GM06990 (cell line): ENCODE data around the gene THEM5.
"Not testable (repeated sequence)": the region's sequence is repeated elsewhere in the genome, so short reads cannot be mapped to it uniquely, and the experiment has no call there.

Experiments used
- DNase-seq: peaks from one replicate; pipeline ENCODE4 v3.0.0-alpha.2; 2011; ENCODE audit not compliant: insufficient read length; ENCODE audit errors: extremely low read depth
- H3K27me3 ChIP-seq: replicated peaks from 2 replicates; pipeline ENCODE4 v1.6.0; 2011; ENCODE audit warnings: low read length; ENCODE audit not compliant: control insufficient read depth, insufficient read depth
- H3K36me3 ChIP-seq: 2 replicates; pipeline ENCODE4 v1.5.1; 2011; ENCODE audit warnings: low read length; ENCODE audit not compliant: control insufficient read depth, insufficient read depth
- H3K4me3 ChIP-seq: replicated peaks from 2 replicates; pipeline ENCODE4 v1.5.1; 2011; ENCODE audit warnings: low read depth, mild to moderate bottlenecking, control low read depth, low read length
- CTCF ChIP-seq: IDR thresholded peaks from 2 replicates; pipeline ENCODE4 v1.5.1; 2011; ENCODE audit warnings: low read length, control low read depth, mild to moderate bottlenecking, inconsistent platforms; ENCODE audit not compliant: insufficient read depth, poor library complexity, severe bottlenecking

The THEM5 gene

GRCh38 chr1:151882466-151882865 is 29.0 kb upstream of the THEM5 start:
- Histone ChIP-seq H3K36me3 (no peaks in the 10 kb centered on the region; the same call in 1 of the 2 replicates), H3K27me3 (no peaks in the 10 kb centered on the region), H3K4me3 (no peak overlapping the region)
- TF ChIP-seq CTCF = no peak
- DNase-seq = no peak

- no peak for DNase-seq
- no peak for TF ChIP-seq CTCF
- Histone ChIP-seq H3K27me3 (no peaks in the 10 kb centered on the region), H3K36me3 (peaks cover 2% of the 10 kb centered on the region), H3K4me3 (no peak overlapping the region)
Measured at GRCh38 chr1:151881479-151881878, 28.0 kb upstream of the THEM5 start.

GRCh38 chr1:151875419-151876097 is 22.0 kb upstream of the THEM5 start:
- no peaks in the 10 kb centered on the region for H3K27me3 ChIP-seq
- H3K4me3 ChIP-seq = no peak overlapping the region
- DNase-seq = no peak
- no peak for TF ChIP-seq CTCF
- H3K36me3 ChIP-seq = peaks cover 2% of the 10 kb centered on the region

DNA sequence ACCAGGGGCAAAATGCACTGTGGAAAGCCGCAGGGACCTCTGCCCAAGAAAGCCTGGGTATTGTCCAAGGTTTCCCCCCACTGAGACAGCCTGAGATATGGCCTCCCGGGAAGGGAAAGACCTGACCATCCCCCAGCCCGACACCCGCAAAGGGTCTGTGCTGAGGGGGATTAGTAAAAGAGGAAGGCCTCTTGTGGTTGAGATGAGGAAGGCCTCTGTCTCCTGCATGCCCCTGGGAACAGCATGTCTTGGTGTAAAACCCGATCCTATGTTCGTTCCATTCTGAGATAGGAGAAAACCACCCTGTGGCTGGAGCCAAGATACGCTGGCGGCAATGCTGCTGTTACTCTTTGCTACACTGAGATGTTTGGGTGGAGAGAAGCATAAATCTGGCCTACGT is 19.3 kb upstream of the THEM5 start:
- H3K4me3 ChIP-seq, H3K36me3 ChIP-seq, H3K27me3 ChIP-seq, DNase-seq: not testable (repeated sequence)

DNA sequence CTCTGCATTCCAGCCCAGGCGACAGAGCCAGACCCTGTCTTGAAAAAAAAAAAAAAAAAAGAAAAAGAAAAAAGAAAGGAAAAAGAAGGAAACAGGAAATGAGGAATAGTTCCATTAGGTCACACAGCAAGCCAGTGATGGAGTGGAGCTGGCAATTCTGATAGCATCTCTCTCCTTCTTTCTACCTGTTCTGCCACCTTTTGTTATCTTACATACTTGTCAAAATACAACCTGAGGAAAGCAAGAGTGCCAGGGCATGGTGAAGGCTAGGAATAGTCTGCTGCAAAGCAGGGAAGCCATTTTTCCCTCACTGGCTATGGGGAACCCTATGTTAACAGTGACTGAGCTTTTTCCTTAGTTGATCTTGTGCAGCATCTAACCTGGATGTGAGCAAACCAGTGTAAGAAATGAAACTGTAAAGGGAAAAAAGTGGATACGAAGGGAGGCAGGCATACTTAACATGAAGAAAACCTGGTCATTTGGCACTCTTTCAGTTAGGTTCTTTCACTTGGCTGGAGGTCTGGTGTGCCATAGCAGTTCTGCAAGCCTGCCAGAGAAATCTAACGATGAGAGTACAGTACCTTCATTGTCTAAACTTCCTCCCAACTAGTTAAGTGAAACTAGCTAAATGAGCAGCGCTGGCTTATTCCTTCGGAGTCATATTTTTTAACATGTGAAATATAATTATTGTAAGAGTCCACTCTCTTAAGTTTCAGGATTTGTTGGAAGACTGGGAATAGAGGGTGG is 17.9 kb upstream of the THEM5 start:
- DNase-seq = no peak
- Histone ChIP-seq H3K4me3 (no peak overlapping the region), H3K27me3 (no peaks in the 10 kb centered on the region), H3K36me3 (no peaks in the 10 kb centered on the region; the same call in 1 of the 2 replicates)
- TF ChIP-seq CTCF = no peak

GRCh38 chr1:151868486-151868885 is 15.0 kb upstream of the THEM5 start:
- H3K36me3 ChIP-seq = no peaks in the 10 kb centered on the region
- no peak for TF ChIP-seq CTCF
- H3K27me3 ChIP-seq = no peaks in the 10 kb centered on the region; the same call in none of the 2 replicates
- H3K4me3 ChIP-seq = no peak overlapping the region
- no peak for DNase-seq
